Adrenal gland (tissue), 5 donors: ENCODE data around the gene SRPK1.

Source experiments
- POLR2A ChIP-seq, 2 donors: fragments of 450-650 bp; IDR thresholded peaks; one replicate each; pipeline ENCODE4 v1.6.1; 2017; ENCODE audit warnings: antibody characterized with exemption in 2 of 2, mild to moderate bottlenecking in 2 of 2, moderate library complexity in 1 of 2
- TF ChIP-seq, protein P1 (sequence below), 6 experiments: fragments of 450-650 bp in 4 of 6; fragments of 200-600 bp in 2 of 6; sonication (generic) in 1 of 6; IDR thresholded peaks; 1 replicate in 5 of 6; 2 replicates in 1 of 6; pipeline versions ENCODE4 v1.5.1 to v1.8.0; 2016 to 2021; ENCODE audit warnings: antibody characterized with exemption in 6 of 6, mild to moderate bottlenecking in 2 of 6, moderate library complexity in 1 of 6
- donor health status: DM: no; HTN: no; CAD: no.

DNA sequence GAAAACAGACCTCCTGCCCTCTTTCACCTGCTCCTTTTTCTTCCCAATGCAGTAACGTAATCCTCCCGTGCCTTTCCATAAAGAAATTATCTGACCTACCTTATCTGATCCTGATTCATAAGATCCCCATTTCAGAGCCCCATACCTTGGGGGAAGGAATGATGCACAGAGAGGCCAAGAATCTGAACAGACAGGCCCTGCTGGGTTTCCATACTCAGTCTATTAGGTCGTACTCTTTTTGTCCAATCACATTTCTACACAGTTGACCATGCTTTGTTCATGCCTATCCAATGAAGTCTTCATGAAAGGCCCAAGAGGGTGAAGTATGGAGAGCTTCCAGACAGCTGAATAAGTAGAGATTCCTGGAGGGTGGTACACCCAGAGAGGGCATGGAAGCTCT is 25.3 kb downstream of the SRPK1 start:
- no peak for TF ChIP-seq POLR2A (IDR thresholded peaks at IDR 0.05)
- TF ChIP-seq, protein P1, sequence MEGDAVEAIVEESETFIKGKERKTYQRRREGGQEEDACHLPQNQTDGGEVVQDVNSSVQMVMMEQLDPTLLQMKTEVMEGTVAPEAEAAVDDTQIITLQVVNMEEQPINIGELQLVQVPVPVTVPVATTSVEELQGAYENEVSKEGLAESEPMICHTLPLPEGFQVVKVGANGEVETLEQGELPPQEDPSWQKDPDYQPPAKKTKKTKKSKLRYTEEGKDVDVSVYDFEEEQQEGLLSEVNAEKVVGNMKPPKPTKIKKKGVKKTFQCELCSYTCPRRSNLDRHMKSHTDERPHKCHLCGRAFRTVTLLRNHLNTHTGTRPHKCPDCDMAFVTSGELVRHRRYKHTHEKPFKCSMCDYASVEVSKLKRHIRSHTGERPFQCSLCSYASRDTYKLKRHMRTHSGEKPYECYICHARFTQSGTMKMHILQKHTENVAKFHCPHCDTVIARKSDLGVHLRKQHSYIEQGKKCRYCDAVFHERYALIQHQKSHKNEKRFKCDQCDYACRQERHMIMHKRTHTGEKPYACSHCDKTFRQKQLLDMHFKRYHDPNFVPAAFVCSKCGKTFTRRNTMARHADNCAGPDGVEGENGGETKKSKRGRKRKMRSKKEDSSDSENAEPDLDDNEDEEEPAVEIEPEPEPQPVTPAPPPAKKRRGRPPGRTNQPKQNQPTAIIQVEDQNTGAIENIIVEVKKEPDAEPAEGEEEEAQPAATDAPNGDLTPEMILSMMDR (IDR thresholded peaks at IDR 0.05): no peak
